Left lung (tissue), 10 donors: ENCODE data around the gene TTC33. TPM values are rescaled to one million over a fixed set of nuclear protein-coding genes. Genes with fewer than 3 reads are reported as not detected.

Source experiments
- ATAC-seq: fragments of 200-7000 bp; cut with Tn5 transposase; one replicate; pipeline ENCODE4 v1.9.1; 2020; ENCODE audit warnings: moderate library complexity
- DNase-seq, 4 donors: peaks; one replicate each; pipeline ENCODE4 v3.0.0-alpha.2; 2013 to 2020
- H3K27ac ChIP-seq, 2 donors: fragments of 200-600 bp; sonication (generic) in 1 of 2; one replicate each; pipeline versions ENCODE4 v1.5.0 to v1.8.0; 2020 to 2021
- H3K27me3 ChIP-seq, 2 donors: fragments of 200-600 bp; sonication (generic) in 1 of 2; one replicate each; pipeline versions ENCODE4 v1.5.0 to v1.8.0; 2020 to 2021
- H3K36me3 ChIP-seq, 2 donors: fragments of 200-600 bp; sonication (generic) in 1 of 2; one replicate each; pipeline versions ENCODE4 v1.5.0 to v1.8.0; 2020 to 2021
- H3K4me1 ChIP-seq, 2 donors: fragments of 200-600 bp; one replicate each; pipeline ENCODE4 v1.8.0; 2021
- H3K4me3 ChIP-seq, 2 donors: fragments of 200-600 bp; sonication (generic) in 1 of 2; one replicate each; pipeline versions ENCODE4 v1.5.0 to v1.8.0; 2020 to 2021; ENCODE audit warnings: mild to moderate bottlenecking in 1 of 2
- H3K9me3 ChIP-seq, 2 donors: fragments of 200-600 bp; sonication (generic) in 1 of 2; one replicate each; pipeline versions ENCODE4 v1.5.0 to v1.8.0; 2020 to 2021
- CTCF ChIP-seq, 2 donors: fragments of 200-600 bp; sonication (generic) in 1 of 2; IDR thresholded peaks; one replicate each; pipeline versions ENCODE4 v1.5.0 to v1.8.0; 2021; ENCODE audit warnings: antibody characterized with exemption in 2 of 2
- intact Hi-C, 2 donors: fragments of 100-400 bp; cut with DNase I; formaldehyde crosslinking; loops; one replicate each; pipeline versions ENCODE4 v1.11.2 to v1.14.2; 2022
- polyA plus RNA-seq, 6 donors: library from polyadenylated mRNA; unstranded; fragments of 120-200 nt; gene quantifications; one replicate each; pipeline ENCODE4 v1.2.1, GENCODE V29; 2013; ENCODE audit not compliant: insufficient read length in 6 of 6
- total RNA-seq, 2 donors: library from RNA; stranded (reverse); fragmentation: NEBNext Ultra II Directional; extraction: Animal tissue kit (Norgen Biotek cat#: 25700); gene quantifications; one replicate each; pipeline ENCODE4 v1.2.1, GENCODE V29; 2021
- donor health status: DM: no; HTN: yes; CAD: no.
- donor health status: DM: no; HTN: no; CAD: no.

Gene TTC33
- total and polyA plus RNA-seq, 8 donors = 11.1 to 41.0 (median 33.0) TPM

DNA sequence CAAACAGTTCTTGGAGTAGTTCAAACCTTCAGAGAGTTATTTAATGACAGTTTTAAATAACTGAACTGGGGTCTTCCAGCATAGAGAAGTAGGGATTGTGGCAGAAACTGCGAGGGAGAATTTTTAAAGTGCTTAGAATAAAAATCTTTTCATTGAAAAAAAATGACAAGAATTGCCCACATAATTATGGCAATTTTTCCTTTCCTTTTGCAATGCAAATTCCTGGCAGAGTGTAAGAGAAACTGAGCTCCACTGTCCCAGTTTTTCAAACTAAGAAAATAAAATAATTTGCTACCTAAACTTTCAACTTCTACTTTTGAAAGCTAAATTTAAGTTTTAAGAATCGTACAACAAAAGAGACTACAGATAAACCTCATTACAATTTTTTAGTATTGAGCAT, 78.3 kb downstream of the TTC33 start:
- ATAC-seq (no peak), DNase-seq (no peak)
- no peaks in the 10 kb centered on the region for H3K9me3 ChIP-seq
- TF ChIP-seq CTCF (IDR thresholded peaks at IDR 0.05) = no peak
- peak overlapping the region in 1 of 2 donors; percentile 0 for H3K4me3 ChIP-seq
- H3K36me3 ChIP-seq = peaks cover 0 to 10% of the 10 kb centered on the region in 2 donors
- peak overlapping the region; percentile 2 to 55 for H3K27ac ChIP-seq
- H3K4me1 ChIP-seq = peaks cover 13 to 45% of the 10 kb centered on the region in 2 donors
- peaks cover 8 to 33% of the 10 kb centered on the region in 2 donors for H3K27me3 ChIP-seq
- intact Hi-C loops = no loop called here

GRCh38 chr5:40676613-40677343, 79.0 kb downstream of the TTC33 start:
- DNase-seq (no peak), ATAC-seq (no peak)
- Histone ChIP-seq H3K4me1 (peaks cover 13 to 48% of the 10 kb centered on the region in 2 donors), H3K27me3 (peaks cover 8 to 27% of the 10 kb centered on the region in 2 donors), H3K9me3 (no peaks in the 10 kb centered on the region), H3K4me3 (no peak overlapping the region), H3K36me3 (peaks cover 0 to 9% of the 10 kb centered on the region in 2 donors), H3K27ac (peak overlapping the region; percentile 2 to 55)
- intact Hi-C loops = no loop called here
- no peak for TF ChIP-seq CTCF (IDR thresholded peaks at IDR 0.05)

DNA sequence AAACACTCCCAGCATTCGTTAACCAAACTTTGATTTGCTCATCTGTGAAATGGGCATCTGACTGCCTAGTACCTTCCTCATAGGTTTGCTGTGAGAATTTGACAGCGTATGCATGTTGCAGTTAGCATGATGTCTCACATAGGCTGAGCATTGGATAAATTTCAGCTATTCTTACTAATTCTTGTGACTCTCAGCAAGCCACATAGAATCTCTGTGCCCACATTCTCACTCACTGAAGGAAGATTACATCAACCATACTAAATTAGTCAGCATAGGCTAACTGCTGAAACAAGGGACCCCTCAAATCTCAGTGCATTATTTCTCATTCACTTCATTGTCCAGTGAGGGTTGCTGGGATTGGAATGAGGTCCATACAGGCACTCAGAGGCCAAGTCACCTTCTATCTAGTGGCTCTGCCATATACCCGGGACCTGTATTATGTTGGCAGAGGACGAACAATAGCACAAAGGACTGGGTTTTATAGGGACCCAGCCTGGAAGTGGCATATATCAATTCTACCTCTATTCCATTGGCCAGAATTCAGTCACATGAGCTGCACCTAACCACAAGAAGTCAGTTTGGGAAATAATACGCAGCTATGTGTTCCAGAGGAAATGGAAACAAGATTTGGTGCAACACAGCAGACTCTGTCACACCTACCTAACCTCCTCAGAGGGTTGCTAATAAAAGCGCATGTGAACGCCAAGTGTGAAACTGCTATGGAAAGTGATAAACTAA, 80.2 kb downstream of the TTC33 start:
- Histone ChIP-seq H3K4me3 (no peak overlapping the region), H3K27me3 (peaks cover 0 to 15% of the 10 kb centered on the region in 2 donors), H3K9me3 (no peaks in the 10 kb centered on the region), H3K4me1 (peaks cover 13 to 48% of the 10 kb centered on the region in 2 donors), H3K36me3 (no peaks in the 10 kb centered on the region), H3K27ac (no peak overlapping the region)
- TF ChIP-seq CTCF (IDR thresholded peaks at IDR 0.05) = no peak
- intact Hi-C loops = no loop called here
- ATAC-seq (no peak), DNase-seq (no peak)

GRCh38 chr5:40674661-40675235, 81.0 kb downstream of the TTC33 start:
- Histone ChIP-seq H3K4me1 (peaks cover 7 to 56% of the 10 kb centered on the region in 2 donors), H3K36me3 (no peaks in the 10 kb centered on the region), H3K9me3 (no peaks in the 10 kb centered on the region), H3K27ac (no peak overlapping the region), H3K27me3 (peaks cover 0 to 7% of the 10 kb centered on the region in 2 donors), H3K4me3 (no peak overlapping the region)
- DNase-seq (no peak), ATAC-seq (no peak)
- intact Hi-C loops = no loop called here
- no peak for TF ChIP-seq CTCF (IDR thresholded peaks at IDR 0.05)

DNA sequence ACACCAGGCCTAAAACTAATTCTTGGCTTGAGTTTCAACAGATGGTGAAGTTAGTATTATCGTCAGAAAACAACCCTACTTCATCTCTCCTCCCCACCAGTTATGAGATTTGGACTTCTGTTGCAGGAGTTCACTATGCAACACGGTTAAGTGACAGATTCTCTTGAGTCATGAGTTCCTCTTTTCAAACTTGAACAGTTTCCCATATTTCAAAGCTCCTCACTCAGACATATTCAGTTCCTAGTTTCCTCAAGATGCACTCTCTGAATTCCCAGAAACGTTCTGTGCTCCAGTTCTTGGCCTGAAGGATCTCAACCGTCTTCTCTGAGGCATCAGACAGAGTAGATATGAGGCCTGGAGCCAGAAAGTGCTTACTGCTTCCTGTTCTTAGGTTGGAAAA, 83.3 kb downstream of the TTC33 start:
- H3K9me3 ChIP-seq = no peaks in the 10 kb centered on the region
- no peak for TF ChIP-seq CTCF (IDR thresholded peaks at IDR 0.05)
- H3K27ac ChIP-seq = peak overlapping the region in 1 of 2 donors; percentile 51
- no peaks in the 10 kb centered on the region for H3K36me3 ChIP-seq
- ATAC-seq (peak; percentile 48), DNase-seq (no peak)
- intact Hi-C loops = no loop called here
- H3K27me3 ChIP-seq = peaks cover 0 to 5% of the 10 kb centered on the region in 2 donors
- H3K4me3 ChIP-seq = no peak overlapping the region
- H3K4me1 ChIP-seq = peaks cover 0 to 44% of the 10 kb centered on the region in 2 donors
